ENCODE results near the gene FETUB.
"Not testable (repeated sequence)": the region's sequence is repeated elsewhere in the genome, so short reads cannot be mapped to it uniquely, and the experiment has no call there.

DNA sequence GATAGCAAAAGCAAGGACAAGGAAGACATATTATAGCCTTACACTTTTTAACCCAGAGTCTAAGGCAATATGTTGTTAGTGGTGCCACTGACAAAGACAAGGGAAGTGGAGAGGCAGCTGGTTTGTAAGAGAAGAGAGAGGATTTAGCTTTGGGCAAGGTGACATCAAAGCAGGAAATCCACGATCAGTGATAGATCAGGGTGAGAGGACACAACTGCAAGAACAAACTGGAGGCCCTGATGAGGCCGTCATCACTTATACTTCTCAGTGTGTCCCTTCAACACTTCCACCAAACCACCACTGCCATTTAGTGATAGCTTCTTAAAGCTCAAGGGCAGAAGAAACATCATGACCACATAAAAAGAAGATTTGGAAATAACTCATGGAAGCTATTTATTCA lies 46.3 kb downstream of the FETUB start:
- TF ChIP-seq, protein P1, sequence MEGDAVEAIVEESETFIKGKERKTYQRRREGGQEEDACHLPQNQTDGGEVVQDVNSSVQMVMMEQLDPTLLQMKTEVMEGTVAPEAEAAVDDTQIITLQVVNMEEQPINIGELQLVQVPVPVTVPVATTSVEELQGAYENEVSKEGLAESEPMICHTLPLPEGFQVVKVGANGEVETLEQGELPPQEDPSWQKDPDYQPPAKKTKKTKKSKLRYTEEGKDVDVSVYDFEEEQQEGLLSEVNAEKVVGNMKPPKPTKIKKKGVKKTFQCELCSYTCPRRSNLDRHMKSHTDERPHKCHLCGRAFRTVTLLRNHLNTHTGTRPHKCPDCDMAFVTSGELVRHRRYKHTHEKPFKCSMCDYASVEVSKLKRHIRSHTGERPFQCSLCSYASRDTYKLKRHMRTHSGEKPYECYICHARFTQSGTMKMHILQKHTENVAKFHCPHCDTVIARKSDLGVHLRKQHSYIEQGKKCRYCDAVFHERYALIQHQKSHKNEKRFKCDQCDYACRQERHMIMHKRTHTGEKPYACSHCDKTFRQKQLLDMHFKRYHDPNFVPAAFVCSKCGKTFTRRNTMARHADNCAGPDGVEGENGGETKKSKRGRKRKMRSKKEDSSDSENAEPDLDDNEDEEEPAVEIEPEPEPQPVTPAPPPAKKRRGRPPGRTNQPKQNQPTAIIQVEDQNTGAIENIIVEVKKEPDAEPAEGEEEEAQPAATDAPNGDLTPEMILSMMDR (optimal IDR thresholded peaks at IDR 0.05 in 1 of 3, IDR thresholded peaks at IDR 0.05 in 1 of 3, conservative IDR thresholded peaks at IDR 0.05 in 1 of 3; ENCODE audit: extremely low read depth in 1 of 3, insufficient read depth in 2 of 3, low read length in 3 of 3): not testable (repeated sequence)
- TF ChIP-seq EZH2 (IDR thresholded peaks at IDR 0.05; ENCODE audit: low read length): not testable (repeated sequence)

All from keratinocyte (primary cell).